Measurements from ENCODE around the gene FCHSD2. TPM values are rescaled to one million over a fixed set of nuclear protein-coding genes. Genes with fewer than 3 reads are reported as not detected.

FCHSD2 gene
- polyA plus RNA-seq, 3 donors = 14.5 to 43.5 (median 16.6) TPM

DNA sequence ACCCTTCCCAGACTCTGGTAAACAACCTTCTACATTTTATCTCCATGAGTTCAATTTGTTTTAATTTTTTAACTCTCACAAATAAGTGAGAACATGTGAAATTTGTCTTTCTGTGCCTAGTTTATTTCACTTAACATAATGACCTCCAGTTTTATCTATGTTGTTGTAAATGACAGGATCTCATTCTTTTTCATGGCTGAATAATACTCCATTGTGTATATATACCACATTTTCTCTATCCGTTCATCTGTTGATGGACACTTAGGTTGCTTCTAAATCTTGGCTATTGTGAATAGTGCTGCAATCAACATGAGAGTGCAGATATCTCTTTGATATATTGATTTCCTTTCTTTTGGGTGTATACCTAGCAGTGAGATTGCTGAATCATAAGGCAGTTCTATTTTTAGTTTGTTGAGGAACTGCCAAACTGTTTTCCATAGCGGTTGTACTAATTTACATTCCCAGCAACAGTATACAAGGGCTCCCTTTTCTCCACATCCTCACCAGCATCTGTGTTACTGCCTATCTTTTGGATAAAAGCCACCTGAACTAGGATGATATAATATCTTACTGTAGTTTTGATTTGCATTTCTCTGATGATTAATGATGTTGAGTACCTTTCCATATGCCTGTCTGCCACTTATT lies 234.0 kb downstream of the FCHSD2 start:
- no peak overlapping the region for H3K4me3 Mint-ChIP-seq
- H3K27me3 Mint-ChIP-seq (ENCODE audit: low read depth in 3 of 3) = no peaks in the 10 kb centered on the region
- no peak for DNase-seq
- TF ChIP-seq, protein P1, sequence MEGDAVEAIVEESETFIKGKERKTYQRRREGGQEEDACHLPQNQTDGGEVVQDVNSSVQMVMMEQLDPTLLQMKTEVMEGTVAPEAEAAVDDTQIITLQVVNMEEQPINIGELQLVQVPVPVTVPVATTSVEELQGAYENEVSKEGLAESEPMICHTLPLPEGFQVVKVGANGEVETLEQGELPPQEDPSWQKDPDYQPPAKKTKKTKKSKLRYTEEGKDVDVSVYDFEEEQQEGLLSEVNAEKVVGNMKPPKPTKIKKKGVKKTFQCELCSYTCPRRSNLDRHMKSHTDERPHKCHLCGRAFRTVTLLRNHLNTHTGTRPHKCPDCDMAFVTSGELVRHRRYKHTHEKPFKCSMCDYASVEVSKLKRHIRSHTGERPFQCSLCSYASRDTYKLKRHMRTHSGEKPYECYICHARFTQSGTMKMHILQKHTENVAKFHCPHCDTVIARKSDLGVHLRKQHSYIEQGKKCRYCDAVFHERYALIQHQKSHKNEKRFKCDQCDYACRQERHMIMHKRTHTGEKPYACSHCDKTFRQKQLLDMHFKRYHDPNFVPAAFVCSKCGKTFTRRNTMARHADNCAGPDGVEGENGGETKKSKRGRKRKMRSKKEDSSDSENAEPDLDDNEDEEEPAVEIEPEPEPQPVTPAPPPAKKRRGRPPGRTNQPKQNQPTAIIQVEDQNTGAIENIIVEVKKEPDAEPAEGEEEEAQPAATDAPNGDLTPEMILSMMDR (IDR thresholded peaks at IDR 0.05) = no peak
- no peaks in the 10 kb centered on the region for H3K27me3 ChIP-seq (ENCODE audit: control insufficient read depth in 2 of 2, insufficient read depth in 2 of 2, low read length in 2 of 2)
- H3K36me3 Mint-ChIP-seq = peaks cover 33 to 56% of the 10 kb centered on the region in 2 donors
- peaks cover 13% of the 10 kb centered on the region for H3K4me1 Mint-ChIP-seq
- no peak overlapping the region for H3K4me3 ChIP-seq (replicated peaks in 1 of 3; ENCODE audit: low read depth in 2 of 3, low read length in 3 of 3)
- peaks cover 22 to 28% of the 10 kb centered on the region in 2 donors for H3K9me3 ChIP-seq (replicated peaks in 1 of 2; ENCODE audit: control insufficient read depth in 1 of 2, insufficient read depth in 1 of 2, low read length in 2 of 2)
- H4K20me1 ChIP-seq (ENCODE audit: insufficient read depth, low read length) = no peaks in the 10 kb centered on the region
- intact Hi-C loops (cut with micrococcal nuclease) = no loop called here
- no peak overlapping the region for H3K9ac ChIP-seq (ENCODE audit: insufficient read depth, low read length, poor library complexity, severe bottlenecking)
- no peaks in the 10 kb centered on the region for H3K79me2 ChIP-seq (ENCODE audit: insufficient read depth, low read length)
- WGBS (ENCODE audit: insufficient coverage) = no CpG with 5 or more reads among the region's 2 CpGs
- H3K4me1 ChIP-seq (ENCODE audit: control insufficient read depth in 1 of 2, insufficient read depth in 2 of 2, low read length in 2 of 2) = no peaks in the 10 kb centered on the region
- peaks cover 2 to 23% of the 10 kb centered on the region in 2 donors for H3K36me3 ChIP-seq (replicated peaks in 1 of 2; ENCODE audit: control insufficient read depth in 1 of 2, insufficient read depth in 2 of 2, low read length in 2 of 2)
- H2AFZ ChIP-seq (ENCODE audit: insufficient read depth, low read depth, low read length, poor library complexity, severe bottlenecking) = no peak overlapping the region
- no peak overlapping the region for H3K4me2 ChIP-seq (replicated peaks; ENCODE audit: extremely low read depth, low read length, poor library complexity, severe bottlenecking)
- peaks cover 34 to 56% (median 44%) of the 10 kb centered on the region in 7 donors for H3K9me3 Mint-ChIP-seq
- peak overlapping the region in 1 of 7 donors; percentile 35 for H3K27ac Mint-ChIP-seq
- H3K27ac ChIP-seq (ENCODE audit: low read depth in 1 of 2, low read length in 2 of 2) = no peak overlapping the region

DNA sequence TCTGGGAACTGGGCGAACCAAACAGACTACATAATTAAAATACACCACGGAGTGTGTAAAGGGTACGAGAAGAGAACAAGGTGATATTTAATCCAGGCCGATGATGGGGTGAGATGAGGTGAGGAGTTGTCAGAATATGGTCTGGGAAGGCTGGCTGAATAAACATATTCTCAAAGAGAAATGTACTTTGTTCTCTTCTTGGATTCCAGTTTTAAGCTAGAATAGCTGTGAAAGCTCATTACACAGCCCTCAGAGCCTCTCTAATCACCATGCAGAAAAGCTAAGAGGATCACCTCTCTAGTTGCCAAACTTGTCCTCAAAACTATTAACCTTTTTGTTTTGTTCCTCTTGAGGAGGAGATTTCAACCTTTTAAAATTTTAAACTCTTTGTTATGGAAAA lies 238.1 kb downstream of the FCHSD2 start:
- TF ChIP-seq, protein P1 (IDR thresholded peaks at IDR 0.05) = no peak
- intact Hi-C loops (cut with micrococcal nuclease) = no loop called here
- Histone ChIP-seq H3K9ac (ENCODE audit: insufficient read depth, low read length, poor library complexity, severe bottlenecking) (no peak overlapping the region), H3K79me2 (ENCODE audit: insufficient read depth, low read length) (no peaks in the 10 kb centered on the region), H2AFZ (ENCODE audit: insufficient read depth, low read depth, low read length, poor library complexity, severe bottlenecking) (no peak overlapping the region), H3K4me3 (replicated peaks in 1 of 3; ENCODE audit: low read depth in 2 of 3, low read length in 3 of 3) (no peak overlapping the region), H4K20me1 (ENCODE audit: insufficient read depth, low read length) (no peaks in the 10 kb centered on the region), H3K27ac (ENCODE audit: low read depth in 1 of 2, low read length in 2 of 2) (no peak overlapping the region), H3K9me3 (replicated peaks in 1 of 2; ENCODE audit: control insufficient read depth in 1 of 2, insufficient read depth in 1 of 2, low read length in 2 of 2) (peaks cover 0 to 9% of the 10 kb centered on the region in 2 donors), H3K36me3 (replicated peaks in 1 of 2; ENCODE audit: control insufficient read depth in 1 of 2, insufficient read depth in 2 of 2, low read length in 2 of 2) (peaks cover 23 to 40% of the 10 kb centered on the region in 2 donors), H3K4me1 (ENCODE audit: control insufficient read depth in 1 of 2, insufficient read depth in 2 of 2, low read length in 2 of 2) (no peaks in the 10 kb centered on the region), H3K4me2 (replicated peaks; ENCODE audit: extremely low read depth, low read length, poor library complexity, severe bottlenecking) (no peak overlapping the region), H3K27me3 (ENCODE audit: control insufficient read depth in 2 of 2, insufficient read depth in 2 of 2, low read length in 2 of 2) (no peaks in the 10 kb centered on the region)
- peaks cover 4 to 22% (median 16%) of the 10 kb centered on the region in 7 donors for H3K9me3 Mint-ChIP-seq
- H3K4me3 Mint-ChIP-seq = no peak overlapping the region
- H3K4me1 Mint-ChIP-seq = peaks cover 13% of the 10 kb centered on the region
- H3K27ac Mint-ChIP-seq = peak overlapping the region in 2 of 7 donors; percentile 6 to 33
- WGBS (ENCODE audit: insufficient coverage) = no CpG with 5 or more reads among the region's 4 CpGs
- no peak for DNase-seq
- H3K36me3 Mint-ChIP-seq = peaks cover 34 to 50% of the 10 kb centered on the region in 2 donors
- H3K27me3 Mint-ChIP-seq (ENCODE audit: low read depth in 3 of 3) = no peaks in the 10 kb centered on the region

All from CD14-positive monocyte (primary cell).